ENCODE data around the gene METTL8.
"Not testable (repeated sequence)": the region's sequence is repeated elsewhere in the genome, so short reads cannot be mapped to it uniquely, and the experiment has no call there.

The METTL8 gene

GRCh38 chr2:171365232-171365631 is 68.6 kb downstream of the METTL8 start:
- TF ChIP-seq CTCF (conservative IDR thresholded peaks at IDR 0.05; ENCODE audit: low read depth, low read length) = no peak
- DNase-seq (ENCODE audit: low read depth) = no peak
- no peak overlapping the region for H3K4me3 ChIP-seq (ENCODE audit: low read depth, low read length)

- H3K4me3 ChIP-seq (ENCODE audit: low read depth, low read length) = no peak overlapping the region
- no peak for TF ChIP-seq CTCF (conservative IDR thresholded peaks at IDR 0.05; ENCODE audit: low read depth, low read length)
- no peak for DNase-seq (ENCODE audit: low read depth)
These were observed 71.4 kb downstream of the METTL8 start for GRCh38 chr2:171362396-171362795.

GRCh38 chr2:171360905-171361304 is 72.9 kb downstream of the METTL8 start:
- H3K4me3 ChIP-seq (ENCODE audit: low read depth, low read length) = no peak overlapping the region
- TF ChIP-seq CTCF (conservative IDR thresholded peaks at IDR 0.05; ENCODE audit: low read depth, low read length) = no peak
- DNase-seq (ENCODE audit: low read depth) = no peak

GRCh38 chr2:171353746-171354145 is 80.0 kb downstream of the METTL8 start:
- not testable (repeated sequence) for H3K4me3 ChIP-seq (ENCODE audit: low read depth, low read length)

GRCh38 chr2:171348056-171348455 is 85.7 kb downstream of the METTL8 start:
- H3K4me3 ChIP-seq (ENCODE audit: low read depth, low read length) = no peak overlapping the region
- no peak for DNase-seq (ENCODE audit: low read depth)
- no peak for TF ChIP-seq CTCF (conservative IDR thresholded peaks at IDR 0.05; ENCODE audit: low read depth, low read length)

More at GRCh38 chr2:171353746-171354145, 80.0 kb downstream of the METTL8 start:
- not testable (repeated sequence) for DNase-seq (ENCODE audit: low read depth)

- no peak overlapping the region for H3K4me3 ChIP-seq (ENCODE audit: low read depth, low read length)
- TF ChIP-seq CTCF (conservative IDR thresholded peaks at IDR 0.05; ENCODE audit: low read depth, low read length) = no peak
- DNase-seq (ENCODE audit: low read depth) = peak; percentile 93
These were observed 86.2 kb downstream of the METTL8 start for GRCh38 chr2:171347591-171348032.

- peak; percentile 26 for TF ChIP-seq CTCF (conservative IDR thresholded peaks at IDR 0.05; ENCODE audit: low read depth, low read length)
- peak; percentile 21 for DNase-seq (ENCODE audit: low read depth)
- no peak overlapping the region for H3K4me3 ChIP-seq (ENCODE audit: low read depth, low read length)
These were observed 86.8 kb downstream of the METTL8 start for GRCh38 chr2:171346723-171347557.
